BJ (cell line): Measurements from ENCODE around the gene TECPR2. TPM values are rescaled to one million over a fixed set of nuclear protein-coding genes. Genes with fewer than 3 reads are reported as not detected.

Experiments used
- CTCF ChIA-PET: fragments of 350-600 bp; formaldehyde crosslinking; extraction: SDS; loops from one replicate; lab custom pipeline; 2021; ENCODE audit warnings: antibody characterized with exemption, inconsistent platforms; lab: Yijun Ruan, JAX
- POLR2A ChIA-PET: fragments of 300-600 bp; sonication (Branson Sonifier 250); formaldehyde crosslinking; extraction: SDS; loops from one replicate; lab custom pipeline; 2021; ENCODE audit warnings: antibody characterized with exemption; lab: Charles Lee
- DNase-seq: peaks from one replicate; pipeline ENCODE4 v3.0.0-alpha.2; 2011; ENCODE audit warnings: low read depth
- H3K27me3 ChIP-seq: 2 replicates; pipeline ENCODE4 v1.6.0; 2011; ENCODE audit warnings: low read length; ENCODE audit not compliant: control insufficient read depth, insufficient read depth
- H3K36me3 ChIP-seq: 2 replicates; pipeline ENCODE4 v1.5.1; 2011; ENCODE audit warnings: low read length; ENCODE audit not compliant: control insufficient read depth, insufficient read depth
- H3K4me3 ChIP-seq: 2 replicates; pipeline ENCODE4 v1.5.1; 2011; ENCODE audit warnings: low read depth, mild to moderate bottlenecking, control low read depth, low read length
- polyA plus RNA-seq: library from polyadenylated mRNA; depleted of rRNA; stranded (reverse); fragments of >200 nt; gene quantifications from 2 replicates; pipeline ENCODE4 v1.2.3, GENCODE V29; 2011
- TF ChIP-seq, protein P1 (sequence below): IDR thresholded peaks from 2 replicates; pipeline ENCODE4 v1.5.1; 2011; ENCODE audit warnings: low read depth, mild to moderate bottlenecking, control low read depth, inconsistent platforms, low read length, moderate library complexity; ENCODE audit not compliant: insufficient read depth

The TECPR2 gene
- polyA plus RNA-seq, 1 experiment: 11.7 TPM

- H3K27me3 ChIP-seq: no peaks in the 10 kb centered on the region
- no peak overlapping the region for H3K4me3 ChIP-seq
- peaks cover 7% of the 10 kb centered on the region for H3K36me3 ChIP-seq
- TF ChIP-seq, protein P1, sequence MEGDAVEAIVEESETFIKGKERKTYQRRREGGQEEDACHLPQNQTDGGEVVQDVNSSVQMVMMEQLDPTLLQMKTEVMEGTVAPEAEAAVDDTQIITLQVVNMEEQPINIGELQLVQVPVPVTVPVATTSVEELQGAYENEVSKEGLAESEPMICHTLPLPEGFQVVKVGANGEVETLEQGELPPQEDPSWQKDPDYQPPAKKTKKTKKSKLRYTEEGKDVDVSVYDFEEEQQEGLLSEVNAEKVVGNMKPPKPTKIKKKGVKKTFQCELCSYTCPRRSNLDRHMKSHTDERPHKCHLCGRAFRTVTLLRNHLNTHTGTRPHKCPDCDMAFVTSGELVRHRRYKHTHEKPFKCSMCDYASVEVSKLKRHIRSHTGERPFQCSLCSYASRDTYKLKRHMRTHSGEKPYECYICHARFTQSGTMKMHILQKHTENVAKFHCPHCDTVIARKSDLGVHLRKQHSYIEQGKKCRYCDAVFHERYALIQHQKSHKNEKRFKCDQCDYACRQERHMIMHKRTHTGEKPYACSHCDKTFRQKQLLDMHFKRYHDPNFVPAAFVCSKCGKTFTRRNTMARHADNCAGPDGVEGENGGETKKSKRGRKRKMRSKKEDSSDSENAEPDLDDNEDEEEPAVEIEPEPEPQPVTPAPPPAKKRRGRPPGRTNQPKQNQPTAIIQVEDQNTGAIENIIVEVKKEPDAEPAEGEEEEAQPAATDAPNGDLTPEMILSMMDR: no peak
- ChIA-PET POLR2A (no interaction called here), CTCF (interaction anchor here (1.1 to 1.3 kb wide), 2 partner anchors 37 to 38 kb away, joined by 3 read pairs; no protein-coding TSS in a partner anchor)
- DNase-seq: no peak
Observed at GRCh38 chr14:102474934-102475333, 112.2 kb downstream of the TECPR2 start.

DNA sequence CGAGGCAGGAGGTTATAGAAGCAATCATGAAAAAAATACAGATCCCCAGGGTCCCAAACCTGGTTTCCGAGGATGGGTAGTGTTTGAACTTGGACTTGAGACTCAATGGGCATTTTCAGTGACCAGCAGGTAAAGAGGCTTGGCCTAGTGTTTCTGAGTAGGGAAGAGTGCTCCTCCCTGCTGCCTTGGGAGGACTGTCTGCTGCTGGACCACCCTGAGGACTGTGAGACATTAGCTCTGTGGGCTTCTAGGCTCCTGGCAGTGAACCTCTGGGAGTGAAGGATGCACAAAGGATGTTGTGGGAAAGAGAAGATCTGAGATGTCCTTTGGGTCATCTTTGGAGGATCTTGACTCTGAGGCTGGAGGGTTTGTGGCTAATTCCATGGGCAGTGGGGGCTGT, 116.4 kb downstream of the TECPR2 start:
- CTCF ChIA-PET: interaction anchor here (0.6 to 0.7 kb wide), 2 partner anchors 19 to 238 kb away, joined by 5 to 6 read pairs; no protein-coding TSS in a partner anchor
- Histone ChIP-seq H3K36me3 (peaks cover 3% of the 10 kb centered on the region; the same call in 1 of the 2 replicates), H3K4me3 (no peak overlapping the region), H3K27me3 (no peaks in the 10 kb centered on the region)
- POLR2A ChIA-PET: no interaction called here
- no peak for DNase-seq
- TF ChIP-seq, protein P1: no peak

DNA sequence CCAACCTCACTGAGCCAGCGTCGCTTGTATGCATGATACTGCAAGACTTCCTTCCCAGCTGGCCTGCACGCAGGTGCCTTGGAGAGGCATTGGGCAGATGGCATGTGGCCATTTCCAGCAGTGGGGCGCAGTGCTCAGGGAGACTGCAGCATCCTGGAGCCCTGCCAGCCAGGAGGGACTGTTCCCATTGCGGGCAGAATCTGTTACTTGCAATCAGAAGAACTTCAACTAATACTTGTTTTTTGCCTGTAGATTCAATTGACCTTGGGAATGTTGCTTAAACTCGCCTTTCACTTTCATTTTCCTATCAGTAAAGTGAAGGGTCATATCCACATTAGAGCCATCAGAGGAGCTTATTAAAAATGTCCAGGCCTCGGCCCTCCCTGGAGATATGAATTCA, 117.0 kb downstream of the TECPR2 start:
- H3K4me3 ChIP-seq: no peak overlapping the region
- TF ChIP-seq, protein P1: no peak
- H3K36me3 ChIP-seq: peaks cover 3% of the 10 kb centered on the region; the same call in 1 of the 2 replicates
- CTCF ChIA-PET: no interaction called here
- no peak for DNase-seq
- POLR2A ChIA-PET: no interaction called here
- H3K27me3 ChIP-seq: no peaks in the 10 kb centered on the region

DNA sequence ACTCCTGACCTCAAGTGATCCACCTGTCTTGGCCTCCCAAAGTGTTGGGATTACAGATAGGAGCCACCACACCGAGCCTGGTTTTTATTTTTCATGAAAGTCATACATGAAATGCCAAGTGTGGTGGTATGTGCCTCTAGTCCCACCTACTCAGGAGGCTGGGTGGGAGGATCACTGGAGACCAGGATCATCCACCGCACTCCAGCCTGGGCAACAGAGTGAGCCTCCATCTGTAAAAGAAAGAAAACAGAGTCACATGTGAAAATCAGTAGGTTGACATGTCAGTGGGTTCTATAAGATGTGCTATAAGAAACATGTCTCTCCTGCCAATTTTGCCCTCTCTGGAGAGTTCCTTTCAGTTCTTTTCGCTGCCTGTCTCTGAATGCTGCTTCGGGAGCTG, 118.6 kb downstream of the TECPR2 start:
- TF ChIP-seq, protein P1: no peak
- POLR2A ChIA-PET: no interaction called here
- CTCF ChIA-PET: interaction anchor here (0.8 kb wide), 1 partner anchor 19 kb away, joined by 3 read pairs; no protein-coding TSS in a partner anchor

DNA sequence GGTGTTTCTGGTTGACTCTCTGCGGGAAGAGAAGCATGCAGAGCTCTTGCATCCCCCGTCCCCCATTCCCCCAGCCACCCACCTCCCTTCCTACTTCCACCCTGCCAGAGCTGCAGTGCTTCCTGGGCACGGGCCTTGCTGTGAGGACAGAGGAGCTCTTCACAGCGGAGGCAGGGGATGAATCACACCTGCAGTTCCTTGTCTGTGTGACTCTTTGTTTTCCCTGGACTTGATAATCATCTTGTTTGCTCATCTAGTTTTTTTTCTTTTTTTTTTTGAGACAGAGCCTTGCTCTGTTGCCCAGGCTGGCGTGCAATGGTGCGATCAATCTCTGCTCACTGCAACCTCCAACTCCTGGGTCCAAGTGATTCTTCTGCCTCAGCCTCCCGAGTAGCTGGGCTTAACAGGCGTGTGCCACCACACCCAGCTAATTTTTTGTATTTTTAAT, 119.1 kb downstream of the TECPR2 start:
- CTCF ChIA-PET: interaction anchor here (0.8 kb wide), 1 partner anchor 18 kb away, joined by 3 read pairs; no protein-coding TSS in a partner anchor
- POLR2A ChIA-PET: no interaction called here
- Histone ChIP-seq H3K36me3 (no peaks in the 10 kb centered on the region), H3K27me3 (no peaks in the 10 kb centered on the region), H3K4me3 (no peak overlapping the region)
- TF ChIP-seq, protein P1: no peak
- DNase-seq: no peak

More for the DNA sequence above, 118.6 kb downstream of the TECPR2 start:
- DNase-seq: no peak
- no peaks in the 10 kb centered on the region for H3K27me3 ChIP-seq
- no peak overlapping the region for H3K4me3 ChIP-seq
- no peaks in the 10 kb centered on the region for H3K36me3 ChIP-seq
